GM11168 (cell line): ENCODE results near the gene EMC1.
"Not testable (repeated sequence)": the region's sequence is repeated elsewhere in the genome, so short reads cannot be mapped to it uniquely, and the experiment has no call there.

Source experiments
- in situ Hi-C: fragments of 300-500 bp; cut with MboI; formaldehyde crosslinking; loops from one replicate; pipeline ENCODE4 v1.12.0; 2022; ENCODE audit warnings: low sequenced_read_pairs; ENCODE audit not compliant: unreplicated experiment

EMC1 gene

GRCh38 chr1:19262047-19262446, 10.7 kb upstream of the EMC1 start:
- in situ Hi-C loops, result no loop called here

- in situ Hi-C loops, result no loop called here
Measured at GRCh38 chr1:19260211-19261138, 9.2 kb upstream of the EMC1 start.

GRCh38 chr1:19258353-19258752, 7.0 kb upstream of the EMC1 start:
- in situ Hi-C loops, result no loop called here

DNA sequence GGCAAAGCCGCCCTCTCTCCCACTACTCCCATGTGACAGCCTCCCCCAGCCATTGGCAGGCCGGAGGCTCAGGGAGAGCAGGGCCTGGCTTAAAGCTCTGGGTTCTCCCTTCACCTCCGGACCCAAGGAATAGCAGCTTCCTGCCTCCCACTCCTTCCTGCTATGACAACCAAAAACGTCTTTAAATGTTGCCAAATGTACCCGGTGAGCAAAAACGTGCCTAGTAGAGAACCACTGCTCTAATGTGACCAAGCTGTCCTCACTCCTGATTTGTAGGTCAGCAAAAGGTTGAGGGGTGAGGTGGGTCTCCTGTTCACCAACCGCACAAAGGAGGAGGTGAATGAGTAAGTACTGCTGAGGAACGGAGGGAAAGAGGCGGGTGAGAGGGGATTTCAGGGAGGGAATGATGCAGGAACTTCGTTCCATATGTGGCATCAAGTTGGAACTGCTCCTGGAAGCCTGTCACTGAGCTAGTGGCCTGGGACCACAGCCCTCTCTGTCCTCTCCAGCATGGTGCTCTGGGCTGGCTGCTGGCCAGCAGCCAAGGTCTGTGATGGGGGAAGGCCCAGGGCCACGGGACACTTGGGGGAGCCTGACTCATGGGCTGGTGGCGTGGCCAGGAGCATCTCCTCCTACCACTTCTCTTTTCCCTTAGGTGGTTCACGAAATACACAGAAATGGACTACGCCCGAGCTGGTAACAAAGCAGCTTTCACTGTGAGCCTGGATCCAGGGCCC, 6.0 kb upstream of the EMC1 start:
- in situ Hi-C loops, result no loop called here

DNA sequence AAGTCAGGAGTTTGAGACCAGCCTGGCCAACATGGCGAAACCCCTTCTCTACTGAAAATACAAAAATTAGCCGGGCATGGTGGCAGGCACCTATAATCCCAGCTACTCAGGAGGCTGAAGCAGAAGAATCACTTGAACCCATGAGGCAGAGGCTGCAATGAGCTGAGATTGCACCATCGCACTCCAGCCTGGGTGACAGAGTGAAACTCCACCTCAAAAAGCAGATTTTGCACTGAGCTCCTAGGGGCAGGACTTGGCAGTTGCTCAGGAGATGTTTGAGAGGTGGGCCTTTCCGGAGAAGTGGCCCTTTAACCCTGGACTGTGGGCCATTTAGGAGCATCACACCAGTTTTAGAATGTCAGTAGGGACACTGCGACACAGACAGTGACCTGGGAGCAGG, 5.0 kb upstream of the EMC1 start:
- in situ Hi-C loops, result not testable (repeated sequence)

GRCh38 chr1:19255288-19255687, 4.0 kb upstream of the EMC1 start:
- in situ Hi-C loops, result no loop called here

DNA sequence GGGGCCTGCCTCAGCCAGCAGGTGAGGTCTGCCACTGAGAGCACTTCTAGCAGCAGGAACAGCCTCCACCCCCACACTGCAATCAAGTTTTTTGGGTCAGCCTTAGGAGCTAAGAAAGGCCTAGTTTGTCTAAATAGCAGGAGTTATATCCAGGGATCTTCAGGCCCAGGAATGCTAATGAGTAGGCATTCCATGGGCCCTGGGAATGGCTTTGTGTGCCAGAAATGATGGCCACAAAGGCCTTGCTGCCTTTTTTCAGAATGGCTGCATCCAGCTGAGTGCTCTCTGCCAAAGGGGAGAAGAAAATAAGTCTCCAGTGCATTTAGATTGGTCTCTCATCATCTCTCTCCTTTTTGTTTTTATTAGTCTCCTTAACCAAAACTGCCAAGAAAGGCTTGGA, 3.1 kb upstream of the EMC1 start:
- in situ Hi-C loops, result no loop called here

DNA sequence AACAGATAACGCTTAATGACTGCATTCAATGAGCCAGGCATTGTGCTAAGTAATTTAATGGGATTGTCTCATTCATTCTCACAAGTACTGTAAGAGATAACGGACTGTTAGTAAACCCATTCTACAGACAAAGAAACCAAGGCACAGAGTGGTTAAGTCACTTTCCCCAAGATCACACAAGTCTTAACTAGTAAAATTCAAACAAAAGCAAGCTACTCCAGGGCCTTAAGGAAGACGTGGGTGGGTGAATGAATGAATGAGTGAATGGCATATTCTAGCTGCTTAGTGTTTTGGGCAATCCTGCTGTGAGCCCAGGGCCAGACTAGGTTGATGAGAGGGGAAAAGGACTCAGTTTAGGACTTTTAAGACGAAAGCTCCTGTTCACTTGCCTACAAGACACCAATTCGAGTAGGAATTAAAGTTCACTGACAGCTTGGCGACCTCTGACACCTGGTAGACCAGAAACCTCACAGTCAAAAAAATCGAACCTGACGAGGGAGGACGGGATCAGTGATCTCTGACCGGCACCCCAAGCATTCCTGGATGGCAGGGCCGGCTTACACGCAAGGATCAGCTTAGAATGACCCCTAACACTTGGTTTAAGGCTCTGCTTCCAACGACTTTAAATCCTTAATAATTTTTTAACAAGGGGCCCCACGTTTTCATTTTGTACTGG, 557 bp downstream of the EMC1 start:
- in situ Hi-C loops, result no loop called here

DNA sequence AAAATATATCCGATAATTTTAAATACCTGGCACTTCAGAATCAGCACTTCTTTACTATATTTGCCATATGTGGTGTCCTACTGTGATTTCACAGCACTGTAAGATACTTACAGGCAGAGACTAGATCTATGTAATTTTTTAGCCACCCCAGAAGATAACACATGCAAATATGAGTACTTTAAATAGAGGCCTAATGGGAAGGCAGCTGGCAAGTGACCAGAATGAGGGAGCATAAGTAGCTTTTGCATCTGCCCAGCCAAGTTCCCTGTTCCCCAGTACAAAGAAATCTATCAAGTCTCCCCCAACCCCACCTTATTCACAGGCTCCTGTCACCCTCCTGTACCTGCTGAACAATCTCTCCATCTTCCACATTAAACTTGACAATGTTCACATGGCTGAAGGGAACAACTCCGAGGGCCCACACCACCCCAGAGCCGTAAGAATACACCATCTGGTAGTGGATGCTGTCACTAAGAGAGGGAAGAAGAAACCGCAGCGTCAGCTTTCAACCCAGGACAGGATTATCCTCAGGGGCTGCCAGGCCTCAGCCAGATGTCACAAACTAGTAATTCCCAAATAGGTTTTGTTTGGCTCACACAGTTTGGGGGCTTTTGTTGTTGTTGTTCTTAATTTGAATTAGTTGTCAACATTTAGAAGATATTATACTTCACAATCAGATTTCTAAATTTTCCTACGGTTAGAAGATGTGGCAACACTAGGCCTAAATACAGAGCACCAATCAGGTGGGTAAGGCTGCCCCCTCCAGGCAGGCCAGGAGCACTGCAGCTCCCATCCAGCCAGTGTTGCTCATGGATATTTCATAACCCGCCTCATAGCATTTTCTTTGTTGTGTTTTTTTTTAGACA, 10.4 kb downstream of the EMC1 start:
- in situ Hi-C loops, result no loop called here

DNA sequence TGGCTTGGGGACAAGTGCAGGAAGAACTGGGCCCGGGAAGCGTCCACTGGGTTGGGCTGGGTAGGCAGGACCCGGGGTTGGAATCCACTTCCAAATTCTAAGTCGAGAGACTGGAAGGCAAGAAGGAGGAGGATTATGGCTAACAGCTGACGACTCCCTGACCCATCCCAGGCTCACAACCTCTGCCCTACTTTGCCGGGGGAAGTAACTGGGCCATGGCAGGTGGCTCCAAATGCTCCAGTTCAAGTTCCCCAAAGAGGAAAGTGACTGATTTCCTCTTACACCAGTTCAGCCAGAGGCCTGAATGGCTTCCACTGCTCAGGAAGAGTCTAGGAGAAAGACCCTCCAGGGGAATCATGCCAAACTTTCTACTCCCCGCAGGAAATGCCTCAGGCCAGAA, 11.4 kb downstream of the EMC1 start:
- in situ Hi-C loops, result no loop called here

DNA sequence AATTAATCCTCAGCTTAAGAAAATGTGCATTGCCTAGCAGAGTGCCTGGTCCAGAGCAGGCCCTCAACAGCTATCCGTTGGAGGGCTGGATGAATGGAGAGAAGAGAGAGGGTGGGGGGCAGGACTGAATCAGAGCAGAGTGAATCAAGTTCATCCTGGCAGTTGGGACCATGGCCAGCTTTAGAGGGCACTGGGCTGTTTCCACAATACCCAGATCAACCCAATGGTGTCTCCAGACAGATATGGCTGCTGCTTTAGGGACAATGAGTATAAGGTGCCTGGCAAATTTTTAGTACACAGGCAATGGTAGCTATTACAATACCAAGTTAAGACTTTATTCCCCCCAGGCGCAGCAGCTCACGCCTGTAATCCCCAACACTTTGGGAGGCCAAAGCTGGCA, 17.1 kb downstream of the EMC1 start:
- in situ Hi-C loops, result no loop called here

DNA sequence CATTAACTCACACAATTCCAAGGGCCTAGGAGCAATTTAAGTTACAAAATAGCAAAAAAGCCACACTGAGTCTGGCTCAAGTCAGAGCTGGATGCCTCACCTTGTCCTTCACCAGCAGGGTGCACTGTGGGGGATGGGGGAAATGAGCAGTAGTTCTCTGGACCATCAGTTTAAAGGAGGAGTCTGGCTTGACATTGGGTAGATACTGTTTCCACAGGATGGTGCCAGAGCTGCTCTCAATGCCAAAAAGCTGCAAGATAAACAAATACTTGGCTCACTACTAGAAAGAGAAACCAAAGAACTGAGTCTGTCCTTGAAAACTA, 18.8 kb downstream of the EMC1 start:
- in situ Hi-C loops, result no loop called here

DNA sequence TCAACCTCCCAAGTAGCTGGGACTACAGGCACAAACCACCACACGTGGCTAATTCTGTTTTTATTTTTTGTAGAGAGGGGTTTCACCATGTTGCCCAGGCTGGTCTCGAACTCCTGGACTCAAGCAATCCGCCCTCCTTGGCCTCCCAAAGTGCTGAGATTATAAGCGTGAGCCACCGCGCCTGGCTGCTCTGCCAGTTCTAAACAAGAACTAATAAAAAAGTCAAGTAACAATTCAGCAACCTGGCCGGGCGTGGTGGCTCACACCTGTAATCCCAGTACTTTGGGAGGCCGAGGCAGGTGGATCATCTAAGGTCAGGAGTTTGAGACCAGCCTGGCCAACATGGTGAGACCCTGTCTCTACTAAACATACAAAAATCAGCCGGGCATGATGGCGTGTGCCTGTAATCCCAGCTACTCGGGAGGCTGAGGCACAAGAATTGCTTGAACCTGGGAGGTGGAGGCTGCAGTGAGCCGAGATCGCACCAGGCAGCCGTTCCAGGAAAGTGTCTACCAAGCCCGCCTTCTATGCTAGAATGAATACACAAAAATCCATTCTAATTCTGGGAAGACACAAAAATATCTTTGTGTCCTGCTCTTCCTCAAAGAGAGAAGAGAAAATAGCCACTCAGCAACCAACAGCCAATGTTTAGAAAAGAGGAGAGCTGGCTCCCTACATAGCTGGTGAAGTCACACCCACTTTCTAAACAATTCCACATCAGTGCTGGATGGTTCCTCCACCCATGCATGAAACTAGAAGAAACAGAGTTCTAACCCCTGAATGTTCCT, 19.4 kb downstream of the EMC1 start:
- in situ Hi-C loops, result not testable (repeated sequence)

GRCh38 chr1:19229828-19230325, 21.4 kb downstream of the EMC1 start:
- in situ Hi-C loops, result no loop called here

DNA sequence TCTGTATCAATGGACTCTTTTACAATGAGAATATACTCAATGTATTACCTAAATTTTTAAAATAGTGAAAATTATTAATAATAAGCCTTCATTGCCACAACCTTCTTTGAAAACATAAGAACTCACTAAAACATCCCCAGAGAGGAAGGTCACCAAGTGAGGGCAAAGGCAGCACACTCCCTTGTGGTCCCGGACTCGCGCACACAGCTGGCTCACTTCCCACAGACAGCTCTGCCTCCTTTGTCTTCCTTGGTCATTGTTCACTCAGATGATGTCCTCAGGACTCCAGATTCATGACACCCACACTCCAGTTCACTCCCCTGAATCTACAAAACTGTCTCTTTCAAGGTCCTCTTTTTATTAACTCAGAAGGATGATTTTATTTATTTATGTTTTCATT, 22.1 kb downstream of the EMC1 start:
- in situ Hi-C loops, result no loop called here

GRCh38 chr1:19222979-19223824, 28.1 kb downstream of the EMC1 start:
- in situ Hi-C loops, result no loop called here

DNA sequence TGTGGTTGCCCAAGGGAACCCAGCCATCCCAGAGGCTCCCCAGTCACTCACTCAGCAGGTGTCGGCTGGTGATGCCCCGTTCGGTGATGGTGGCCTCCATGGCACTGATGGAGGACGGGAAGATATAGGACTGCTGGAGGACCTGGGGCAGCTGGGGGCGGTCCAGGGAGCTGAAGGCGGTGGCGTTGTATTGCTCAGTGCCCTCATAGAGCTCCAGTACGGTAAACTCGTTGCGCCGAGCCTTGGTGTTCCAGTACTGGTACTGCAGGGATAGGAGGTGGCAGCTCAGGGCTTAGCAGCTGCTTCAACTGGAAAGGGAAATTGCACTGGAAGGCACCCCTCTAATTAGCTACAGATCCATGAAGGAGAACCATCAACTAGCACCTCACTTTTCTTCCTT, 28.8 kb downstream of the EMC1 start:
- in situ Hi-C loops, result no loop called here

GRCh38 chr1:19220991-19221390, 30.3 kb downstream of the EMC1 start:
- in situ Hi-C loops, result no loop called here
